Gastrocnemius medialis (tissue), 4 donors: ENCODE measurements around the gene SLC9A7.

Experiments used
- CTCF ChIP-seq, 5 experiments: fragments of 450-650 bp in 3 of 5; fragments of 200-600 bp in 2 of 5; sonication (generic) in 2 of 5; IDR thresholded peaks in 4 of 5; conservative IDR thresholded peaks in 1 of 5; 1 replicate in 4 of 5; 2 replicates in 1 of 5; pipeline ENCODE4 v1.5.1; 2016 to 2019; ENCODE audit warnings: antibody characterized with exemption in 5 of 5, mild to moderate bottlenecking in 3 of 5, moderate library complexity in 3 of 5
- POLR2A ChIP-seq, 2 donors: fragments of 450-650 bp; IDR thresholded peaks; one replicate each; pipeline ENCODE4 v1.6.1; 2017; ENCODE audit warnings: antibody characterized with exemption in 2 of 2, mild to moderate bottlenecking in 2 of 2, moderate library complexity in 2 of 2

- TF ChIP-seq CTCF (IDR thresholded peaks at IDR 0.05 in 4 of 5, conservative IDR thresholded peaks at IDR 0.05 in 1 of 5) (no peak), POLR2A (IDR thresholded peaks at IDR 0.05) (no peak)
Observed at GRCh38 chrX:46561824-46562657, 196.9 kb downstream of the SLC9A7 start.
